Measurements from ENCODE around the gene CCNL2.
"Not testable (repeated sequence)": the region's sequence is repeated elsewhere in the genome, so short reads cannot be mapped to it uniquely, and the experiment has no call there.

CCNL2 gene

DNA sequence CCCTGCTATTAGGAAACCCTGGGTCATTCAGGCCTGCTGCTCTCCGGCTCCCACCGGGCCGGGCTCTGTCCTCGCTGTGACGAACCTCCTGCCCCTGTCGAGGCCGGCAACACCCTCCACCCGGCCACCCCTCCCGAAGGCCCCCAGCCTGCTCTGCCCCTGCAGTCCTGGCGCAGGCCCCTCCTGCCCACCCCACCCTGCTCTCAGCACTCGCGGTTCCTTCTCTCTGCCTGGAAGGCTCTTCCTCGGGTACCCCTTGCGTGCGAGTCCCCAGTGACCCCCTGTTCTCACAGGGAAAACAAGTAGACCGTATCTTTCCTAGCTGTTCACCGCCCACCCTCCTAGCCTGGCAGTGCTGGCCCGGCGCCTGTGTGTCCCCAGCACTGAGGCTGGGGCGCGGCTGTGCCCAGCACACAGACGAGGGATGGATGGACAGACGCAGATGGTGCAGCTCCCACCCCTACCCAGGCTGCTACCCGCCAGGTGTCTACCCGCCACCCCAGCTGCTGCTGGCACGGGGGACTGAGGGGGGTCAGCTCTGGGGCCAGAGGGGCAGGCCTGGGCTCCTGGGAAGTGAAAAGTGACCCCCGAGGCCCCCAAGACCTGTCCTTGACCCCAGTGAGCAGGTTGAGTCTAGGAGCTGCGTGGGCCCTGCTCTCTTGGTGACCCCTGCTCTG lies 33.3 kb upstream of the CCNL2 start:
- DNase-seq (ENCODE audit: low read depth) = no peak

- DNase-seq (ENCODE audit: low read depth) = no peak
Measured at GRCh38 chr1:1431845-1432273, 32.7 kb upstream of the CCNL2 start.

GRCh38 chr1:1430992-1431844 lies 32.1 kb upstream of the CCNL2 start:
- DNase-seq (ENCODE audit: low read depth) = no peak

DNA sequence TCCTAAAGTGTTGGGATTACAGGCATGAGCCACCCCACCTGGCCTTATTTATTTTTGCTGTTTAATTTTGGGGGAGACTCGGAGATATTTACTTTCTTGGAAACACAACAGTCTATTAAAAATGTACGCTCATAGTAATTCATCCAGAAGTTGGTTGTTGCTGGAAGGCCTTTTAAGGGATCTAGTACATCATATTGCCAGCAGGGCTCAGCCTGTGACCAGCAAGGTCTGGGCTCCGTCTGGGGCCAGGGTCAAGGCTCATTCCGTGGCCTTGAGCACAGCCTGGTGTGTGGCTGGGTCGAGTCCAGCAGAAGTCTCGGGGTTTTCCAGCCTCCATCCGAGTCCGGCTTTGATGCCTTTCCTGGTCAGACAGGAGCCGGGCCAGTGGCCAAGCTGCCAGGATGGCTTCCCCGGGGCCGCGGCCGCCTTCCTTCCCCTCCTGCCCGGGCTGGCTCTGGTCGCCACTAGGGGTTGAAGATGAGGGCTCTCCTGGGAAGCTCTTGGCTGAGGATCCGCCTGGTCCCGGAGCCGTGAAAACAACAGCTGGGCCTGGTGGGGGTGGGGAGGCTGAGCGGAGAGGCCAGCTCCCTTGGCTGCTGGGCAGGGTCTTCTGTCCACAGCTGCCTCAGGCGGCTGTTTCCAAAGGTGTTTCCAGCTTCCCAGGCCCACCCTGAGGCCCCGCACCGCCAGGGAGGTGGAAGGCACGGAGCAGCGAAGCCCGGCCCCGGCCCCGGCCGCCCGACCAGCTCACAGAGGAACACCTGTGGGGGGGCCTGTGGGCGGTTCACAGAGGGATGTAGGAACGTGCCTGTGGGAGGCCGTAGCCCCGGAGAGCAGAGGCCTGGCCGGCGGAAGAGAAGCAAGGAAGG lies 31.2 kb upstream of the CCNL2 start:
- peak; percentile 33 for DNase-seq (ENCODE audit: low read depth)

- DNase-seq (ENCODE audit: low read depth) = peak; percentile 48
Measured at GRCh38 chr1:1429671-1430073, 30.5 kb upstream of the CCNL2 start.

DNA sequence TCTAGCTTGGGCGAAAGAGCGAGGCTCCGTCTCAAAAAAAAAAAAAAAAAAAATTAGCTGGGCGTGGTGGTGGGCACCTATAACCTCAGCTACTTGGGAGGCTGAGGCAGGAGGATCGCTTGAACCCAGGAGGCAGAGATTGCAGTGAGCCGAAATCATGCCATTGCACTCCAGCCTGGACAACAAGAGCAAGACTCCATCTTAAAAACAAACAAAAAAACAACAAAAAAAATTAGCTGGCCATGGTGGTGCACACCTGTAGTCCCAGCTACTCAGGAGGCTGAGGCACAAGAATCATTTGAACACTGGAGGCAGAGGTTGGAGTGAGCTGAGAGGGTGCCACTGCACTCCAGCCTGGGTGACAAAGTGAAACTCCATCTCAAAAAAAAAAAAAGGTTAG lies 29.8 kb upstream of the CCNL2 start:
- DNase-seq (ENCODE audit: low read depth) = not testable (repeated sequence)

GRCh38 chr1:1428174-1428573 lies 29.0 kb upstream of the CCNL2 start:
- no peak for DNase-seq (ENCODE audit: low read depth)

- DNase-seq (ENCODE audit: low read depth) = no peak
Measured at GRCh38 chr1:1427820-1428148, 28.6 kb upstream of the CCNL2 start.

DNA sequence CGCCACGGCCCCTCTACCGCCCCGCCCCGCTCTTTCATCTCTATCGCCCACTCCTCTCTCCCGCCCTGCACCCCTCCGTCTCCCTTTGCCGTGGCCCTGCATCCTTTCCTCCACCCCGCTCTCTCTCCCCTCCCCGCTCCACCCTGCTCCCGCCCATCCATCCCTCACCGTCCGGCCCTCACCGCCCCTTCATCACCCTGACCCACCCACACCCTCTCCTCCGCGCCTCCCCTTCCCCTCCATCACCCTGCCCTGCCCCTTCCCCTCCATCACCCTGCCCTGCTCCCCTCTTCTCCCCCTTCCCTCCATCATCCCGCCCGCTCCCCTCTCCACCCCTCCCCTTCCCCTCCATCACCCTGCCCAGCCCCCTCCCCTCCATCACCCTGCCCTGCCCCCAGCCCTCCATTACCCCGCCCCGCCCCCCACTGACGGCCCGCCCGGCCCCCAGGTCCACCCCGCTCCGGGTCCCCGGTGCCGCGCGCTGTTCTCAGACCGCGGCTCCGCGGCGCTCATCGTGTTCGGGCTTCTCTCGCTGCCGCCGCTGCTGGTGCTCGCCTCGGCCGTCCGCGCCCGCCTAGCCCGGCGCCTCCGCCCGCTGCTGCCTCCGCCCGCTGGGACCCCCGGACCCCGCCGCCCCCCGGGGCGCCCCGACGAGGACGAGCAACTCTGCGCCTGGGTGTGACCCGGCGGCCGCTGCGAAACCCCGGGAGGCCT lies 28.1 kb upstream of the CCNL2 start:
- DNase-seq (ENCODE audit: low read depth) = no peak

GRCh38 chr1:1426496-1427105 lies 27.5 kb upstream of the CCNL2 start:
- DNase-seq (ENCODE audit: low read depth) = no peak

DNA sequence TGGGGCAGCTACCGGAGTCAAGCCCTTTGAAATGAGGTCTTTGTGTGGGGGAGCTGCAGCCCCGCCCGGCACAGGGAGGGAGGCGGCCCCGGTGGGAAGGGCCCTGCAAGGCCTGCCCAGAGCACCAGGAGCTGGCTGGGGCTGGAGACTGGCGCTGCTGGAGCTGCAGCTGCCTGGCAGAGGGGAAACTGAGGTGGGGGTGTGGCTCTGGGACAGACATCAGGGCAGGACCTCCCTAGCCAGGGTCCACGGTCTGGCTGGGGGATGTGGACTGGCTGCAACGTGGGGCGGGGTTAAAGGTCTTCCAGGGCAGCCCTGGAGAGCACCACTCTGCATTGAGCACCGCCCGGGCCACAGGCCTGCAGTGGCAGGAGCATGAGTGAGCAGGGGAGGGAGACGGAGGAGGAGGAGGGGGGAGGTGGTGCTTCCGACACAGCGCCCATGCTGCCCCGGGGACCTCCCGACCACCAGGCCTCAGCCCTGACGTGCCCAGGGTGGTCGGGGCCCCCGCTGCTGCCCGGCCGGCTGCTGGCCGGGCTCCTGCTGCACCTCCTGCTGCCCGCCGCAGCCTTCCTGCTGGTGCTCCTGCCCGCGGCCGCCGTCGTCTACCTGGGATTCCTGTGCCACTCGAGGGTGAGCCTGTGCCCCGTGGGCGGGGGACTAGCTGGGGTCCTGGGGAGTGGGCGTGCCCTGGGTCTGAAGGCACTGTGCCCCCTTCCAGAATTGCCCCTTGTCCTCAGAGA lies 26.8 kb upstream of the CCNL2 start:
- no peak for DNase-seq (ENCODE audit: low read depth)

DNA sequence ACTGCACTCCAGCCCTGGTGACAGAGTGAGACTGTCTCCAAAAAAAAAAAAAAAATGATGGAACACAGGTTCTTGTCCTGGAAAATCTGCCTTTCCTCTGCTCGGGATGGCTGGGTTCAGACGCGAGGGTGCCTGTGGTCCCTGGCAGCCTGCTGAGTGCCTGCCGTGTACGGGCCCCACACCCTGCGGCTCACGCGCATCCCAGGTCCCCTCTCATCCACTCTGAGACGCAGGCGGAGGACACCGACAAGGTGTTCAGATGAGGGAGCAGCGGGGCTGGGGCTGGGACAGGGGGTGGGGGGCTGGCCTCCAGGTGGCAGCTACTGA lies 26.3 kb upstream of the CCNL2 start:
- no peak for DNase-seq (ENCODE audit: low read depth)

- DNase-seq (ENCODE audit: low read depth) = no peak
Measured at GRCh38 chr1:1424707-1425106, 25.6 kb upstream of the CCNL2 start.

- DNase-seq (ENCODE audit: low read depth) = no peak
Measured at GRCh38 chr1:1423245-1423597, 24.1 kb upstream of the CCNL2 start.

GRCh38 chr1:1422465-1423244 lies 23.5 kb upstream of the CCNL2 start:
- peak; percentile 43 for DNase-seq (ENCODE audit: low read depth)

DNA sequence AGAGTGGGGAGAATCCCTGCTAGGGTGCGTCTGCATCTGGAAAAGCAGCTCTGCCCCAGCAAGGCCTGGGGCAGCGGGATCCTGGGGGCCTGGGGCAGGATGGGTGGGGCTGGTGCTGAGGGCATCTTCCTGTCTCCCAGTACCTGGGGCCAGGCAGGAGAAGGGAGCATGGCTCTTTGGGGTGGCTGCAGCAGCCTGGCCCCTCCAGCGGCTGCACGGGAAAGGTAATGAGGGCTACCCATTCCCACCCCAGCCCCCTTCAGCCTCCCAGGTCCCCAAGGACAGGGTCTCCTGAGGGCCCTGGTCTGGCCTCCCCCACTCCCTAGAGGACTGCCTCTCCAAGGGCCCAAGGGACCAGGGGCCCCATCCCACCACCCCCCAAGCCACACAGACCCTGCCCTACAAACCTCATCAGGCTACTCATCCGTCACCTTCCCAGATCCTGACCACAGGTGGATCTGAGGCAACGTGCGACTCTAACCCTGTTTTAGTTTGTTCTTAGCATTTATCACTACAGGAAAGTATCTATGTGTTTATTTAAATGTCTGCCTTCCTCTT lies 22.9 kb upstream of the CCNL2 start:
- no peak for DNase-seq (ENCODE audit: low read depth)

GRCh38 chr1:1421147-1421906 lies 22.2 kb upstream of the CCNL2 start, which contains the start of gene ANKRD65:
TSS of gene ANKRD65 (minus strand) at chr1:1421276. CDS start at chr1:1421005, 271 bp downstream.
- DNase-seq (ENCODE audit: low read depth) = no peak

DNA sequence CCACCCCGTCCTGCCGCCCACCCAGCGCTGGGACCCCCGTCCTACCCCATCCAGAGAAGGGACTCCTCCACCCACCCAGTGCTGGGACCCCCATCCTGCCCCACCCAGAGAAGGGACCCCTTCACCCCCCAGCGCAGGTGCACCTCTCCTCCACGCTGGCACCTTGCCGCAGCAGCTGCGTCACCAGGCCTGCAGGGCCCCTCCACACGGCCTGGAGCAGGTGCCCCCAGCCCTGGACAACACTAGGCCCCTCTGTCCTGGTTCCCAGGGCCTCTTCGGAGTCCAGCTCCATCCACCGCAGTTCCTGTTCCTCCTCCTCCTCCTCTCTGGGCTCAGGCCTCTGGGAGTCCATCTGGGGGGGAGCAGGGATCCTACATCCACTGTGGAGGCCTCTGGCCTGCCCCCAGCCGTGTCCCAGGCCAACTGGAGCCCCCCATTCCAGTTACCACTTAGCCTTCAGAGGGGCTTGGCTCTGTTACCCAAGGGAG lies 21.6 kb upstream of the CCNL2 start:
- no peak for DNase-seq (ENCODE audit: low read depth)

Measured in amniotic epithelial cell (primary cell).